HCT116 (cell line): Measurements from ENCODE around the gene CYTH2. TPM values are rescaled to one million over a fixed set of nuclear protein-coding genes. Genes with fewer than 3 reads are reported as not detected.

Experiments used
- ATAC-seq: fragments of 200-7000 bp; cut with Tn5 transposase; 2 replicates; pipeline ENCODE4 v1.9.1; 2020; ENCODE audit warnings: mild to moderate bottlenecking, moderate library complexity
- BruUV-seq: library from RNA; stranded (reverse); fragments of 400-500 nt; replicated peaks from 2 replicates; lab custom pipeline; 2021; lab: Mats Ljungman, UMichigan
- CTCF ChIA-PET: fragments of 300-600 bp; sonication (Branson Sonifier 250); formaldehyde crosslinking; loops from one replicate; lab custom pipeline; 2021; ENCODE audit warnings: antibody characterized with exemption; lab: Charles Lee
- POLR2A ChIA-PET: fragments of 300-600, 350-600 bp; sonication (Branson Sonifier 250); formaldehyde crosslinking; loops from one replicate; lab custom pipeline; 2021; ENCODE audit warnings: antibody characterized with exemption; lab: Charles Lee
- RAD21 ChIA-PET, 2 experiments: fragments of 300-600 bp; sonication (Branson Sonifier 250); formaldehyde crosslinking; loops; one replicate each; lab custom pipeline; 2023; ENCODE audit warnings: low total read pairs in 2 of 2; ENCODE audit not compliant: uncharacterized antibody in 2 of 2, unreplicated experiment in 2 of 2, low non-redundant PET in 1 of 2; lab: Charles Lee
- DNase-seq: peaks from one replicate; pipeline ENCODE4 v3.0.0-alpha.2; 2010; ENCODE audit warnings: low read depth, low spot score
- H2AFZ ChIP-seq: fragments of 200-600 bp; shearing (Covaris generic), sonication (generic); 2 replicates; pipeline ENCODE4 v1.6.1; 2017; ENCODE audit warnings: low read depth, mixed run types, mixed read lengths, antibody characterized with exemption, low read length; ENCODE audit not compliant: poor library complexity, severe bottlenecking
- H3K27ac ChIP-seq: 2 replicates; pipeline ENCODE4 v1.5.1; 2012; ENCODE audit warnings: low read depth, low read length
- H3K27me3 ChIP-seq: fragments of 200-600 bp; sonication (generic); 2 replicates; pipeline ENCODE4 v1.6.1; 2016; ENCODE audit warnings: mixed run types, low read length, mixed read lengths; ENCODE audit not compliant: insufficient read depth
- H3K36me3 ChIP-seq, 2 experiments: fragments of 200-500 bp in 1 of 2; fragments of 200-600 bp in 1 of 2; sonication (Bioruptor generic) in 1 of 2; sonication (generic) in 1 of 2; 2 replicates each; pipeline versions ENCODE4 v1.5.1 to v1.6.1; 2014 to 2016; ENCODE audit warnings: low read length in 2 of 2, inconsistent platforms in 1 of 2, mixed read lengths in 1 of 2, mixed run types in 1 of 2; ENCODE audit not compliant: insufficient read depth in 2 of 2, control insufficient read depth in 1 of 2
- H3K4me1 ChIP-seq, 2 experiments: fragments of 200-600 bp in 1 of 2; sonication (generic) in 1 of 2; 2 replicates each; pipeline versions ENCODE4 v1.5.1 to v1.6.1; 2012 to 2017; ENCODE audit warnings: low read length in 2 of 2, inconsistent platforms in 1 of 2, mild to moderate bottlenecking in 1 of 2, mixed read lengths in 1 of 2, mixed run types in 1 of 2, moderate library complexity in 1 of 2; ENCODE audit not compliant: insufficient read depth in 2 of 2, control insufficient read depth in 1 of 2
- H3K4me2 ChIP-seq: fragments of 200-600 bp; sonication (generic); 2 replicates; pipeline ENCODE4 v1.6.1; 2017; ENCODE audit warnings: mixed run types, low read length, mixed read lengths
- H3K4me3 ChIP-seq, 2 experiments: fragments of 200-600 bp in 1 of 2; sonication (generic) in 1 of 2; replicated peaks in 1 of 2; 2 replicates each; pipeline ENCODE4 v1.5.1; 2011 to 2016; ENCODE audit warnings: low read length in 2 of 2, control low read depth in 1 of 2, low read depth in 1 of 2, mild to moderate bottlenecking in 1 of 2, mixed read lengths in 1 of 2, mixed run types in 1 of 2
- H3K79me2 ChIP-seq: fragments of 200-600 bp; sonication (generic); 2 replicates; pipeline ENCODE4 v1.6.1; 2017; ENCODE audit warnings: mild to moderate bottlenecking, mixed run types, low read length, moderate library complexity, mixed read lengths; ENCODE audit not compliant: insufficient read depth
- H3K9ac ChIP-seq: fragments of 200-600 bp; sonication (generic); 2 replicates; pipeline ENCODE4 v1.6.1; 2016; ENCODE audit warnings: low read length, mixed read lengths
- H3K9me2 ChIP-seq: fragments of 200-600 bp; sonication (generic), shearing (Covaris generic); 2 replicates; pipeline ENCODE4 v1.6.1; 2017; ENCODE audit warnings: mixed run types, mild to moderate bottlenecking, moderate library complexity; ENCODE audit not compliant: insufficient read depth
- H3K9me3 ChIP-seq, 2 experiments: fragments of 200-500 bp in 1 of 2; fragments of 200-600 bp in 1 of 2; sonication (Bioruptor generic) in 1 of 2; sonication (generic) in 1 of 2; 2 replicates each; pipeline ENCODE4 v1.6.1; 2014 to 2017; ENCODE audit warnings: low read length in 2 of 2, mixed read lengths in 2 of 2, inconsistent platforms in 1 of 2, low read depth in 1 of 2, mild to moderate bottlenecking in 1 of 2, mixed run types in 1 of 2, moderate library complexity in 1 of 2; ENCODE audit not compliant: control insufficient read depth in 1 of 2, insufficient read depth in 1 of 2
- H4K20me1 ChIP-seq: fragments of 200-600 bp; sonication (generic), shearing (Covaris generic); 2 replicates; pipeline ENCODE4 v1.6.1; 2017; ENCODE audit warnings: mixed run types, mild to moderate bottlenecking, moderate library complexity; ENCODE audit not compliant: insufficient read depth
- CEBPB ChIP-seq: IDR thresholded peaks from 2 replicates; pipeline ENCODE4 v1.6.1; 2012; ENCODE audit warnings: low read depth
- CTCF ChIP-seq, 3 experiments: fragments of 200-600 bp in 1 of 3; sonication (generic) in 1 of 3; IDR thresholded peaks in 2 of 3; conservative IDR thresholded peaks in 1 of 3; 2 replicates each; pipeline ENCODE4 v1.5.1; 2012 to 2017; ENCODE audit warnings: low read depth in 2 of 3, low read length in 2 of 3, antibody characterized with exemption in 1 of 3, borderline replicate concordance in 1 of 3, control low read depth in 1 of 3, mild to moderate bottlenecking in 1 of 3, mixed read lengths in 1 of 3, mixed run types in 1 of 3, moderate library complexity in 1 of 3; ENCODE audit not compliant: insufficient read depth in 1 of 3
- EZH2 ChIP-seq: fragments of 200-600 bp; sonication (generic); IDR thresholded peaks from 2 replicates; pipeline ENCODE4 v1.6.1; 2017; ENCODE audit warnings: antibody characterized with exemption, mixed run types
- POLR2A ChIP-seq: IDR thresholded peaks from 2 replicates; pipeline ENCODE4 v1.7.0; 2011; ENCODE audit warnings: borderline replicate concordance; ENCODE audit not compliant: insufficient read depth, insufficient read length; ENCODE audit errors: extremely low read depth
- REST ChIP-seq: IDR thresholded peaks from 2 replicates; pipeline ENCODE4 v1.6.1; 2012; ENCODE audit warnings: low read depth
- SP1 ChIP-seq: IDR thresholded peaks from 2 replicates; pipeline ENCODE4 v1.6.1; 2012; ENCODE audit warnings: low read depth
- ZBTB33 ChIP-seq: IDR thresholded peaks from 2 replicates; pipeline ENCODE4 v1.6.1; 2011; ENCODE audit warnings: mild to moderate bottlenecking, low read length, moderate library complexity; ENCODE audit not compliant: insufficient replicate concordance; ENCODE audit errors: extremely low read depth
- ZFX ChIP-seq: fragments of 450-650 bp; IDR thresholded peaks from 2 replicates; pipeline ENCODE4 v1.6.1; 2017
- ZNF274 ChIP-seq: fragments of 200-500 bp; sonication (Bioruptor generic); IDR thresholded peaks from 2 replicates; pipeline ENCODE4 v1.6.1; 2014; ENCODE audit warnings: mild to moderate bottlenecking, low read depth, low read length, inconsistent platforms
- intact Hi-C: fragments of 100-400 bp; cut with micrococcal nuclease; formaldehyde crosslinking; loops from 2 replicates; pipeline ENCODE4 v1.10.0; 2022
- total RNA-seq: library from RNA; stranded (reverse); gene quantifications from one replicate; pipeline ENCODE4 v1.2.1, GENCODE V29; 2021; ENCODE audit not compliant: unreplicated experiment

Gene CYTH2
- total RNA-seq, 1 experiment from 2014 or later: 75.3 TPM

GRCh38 chr19:48445606-48446481 is 23.3 kb upstream of the CYTH2 start, which contains the start of gene GRWD1 (continued):
- no peak for TF ChIP-seq REST
- peak; percentile 96 for TF ChIP-seq ZBTB33

DNA sequence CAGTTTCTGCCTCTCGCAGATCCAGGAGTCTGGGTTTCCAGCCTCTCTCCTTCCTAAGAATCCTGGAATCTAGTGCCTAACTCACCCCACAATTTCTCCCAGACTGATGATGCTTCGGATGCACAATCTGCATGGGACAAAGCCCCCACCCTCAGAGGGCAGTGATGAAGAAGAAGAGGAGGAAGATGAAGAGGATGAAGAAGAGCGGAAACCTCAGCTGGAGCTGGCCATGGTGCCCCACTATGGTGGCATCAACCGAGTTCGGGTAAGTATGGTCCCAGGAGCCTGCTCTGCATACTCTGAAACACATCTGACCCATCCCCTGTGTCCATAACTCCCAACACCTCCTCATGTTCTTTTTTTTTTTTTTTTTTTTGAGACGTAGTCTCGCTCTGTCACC is 22.6 kb upstream of the CYTH2 start:
- Histone ChIP-seq H3K4me3 (peak overlapping the region; percentile 73 to 99), H4K20me1 (no peaks in the 10 kb centered on the region; the same call in 1 of the 2 replicates), H3K4me2 (peak overlapping the region; percentile 83), H3K36me3 (peaks cover 18 to 44% of the 10 kb centered on the region in 2 experiments), H3K9me2 (no peaks in the 10 kb centered on the region), H2AFZ (no peak overlapping the region), H3K27me3 (no peaks in the 10 kb centered on the region), H3K79me2 (peaks cover 56% of the 10 kb centered on the region), H3K9me3 (no peaks in the 10 kb centered on the region), H3K4me1 (peaks cover 8 to 20% of the 10 kb centered on the region in 2 experiments), H3K27ac (peak overlapping the region; percentile 85), H3K9ac (peak overlapping the region; percentile 98)
- ATAC-seq (no peak), DNase-seq (no peak)
- ChIA-PET RAD21 (no interaction called here), POLR2A (interaction anchor here (1.7 kb wide), 1 partner anchor 11 kb away, joined by 5 read pairs; no protein-coding TSS in a partner anchor), CTCF (no interaction called here)
- TF ChIP-seq EZH2 (no peak), CEBPB (no peak), ZNF274 (no peak), ZBTB33 (no peak), ZFX (no peak), SP1 (no peak), CTCF (IDR thresholded peaks at IDR 0.05 in 2 of 3, conservative IDR thresholded peaks at IDR 0.05 in 1 of 3; ENCODE audit: borderline replicate concordance in 1 of 3, insufficient read depth in 1 of 3, low read depth in 2 of 3, low read length in 2 of 3) (no peak), POLR2A (no peak)
- BruUV-seq: no TSS peak
- intact Hi-C loops: no loop called here
